Articular chondrocyte of knee joint (primary cell): ENCODE results near the gene SHE. TPM values are rescaled to one million over a fixed set of nuclear protein-coding genes. Genes with fewer than 3 reads are reported as not detected.

Source experiments
- total RNA-seq: library from RNA; depleted of rRNA; stranded (reverse); fragments of >200 nt; gene quantifications from 2 replicates; pipeline ENCODE4 v1.2.3, GENCODE V29; 2012

Gene SHE
- 2.7 and 4.8 TPM in 2 replicates for total RNA-seq

DNA sequence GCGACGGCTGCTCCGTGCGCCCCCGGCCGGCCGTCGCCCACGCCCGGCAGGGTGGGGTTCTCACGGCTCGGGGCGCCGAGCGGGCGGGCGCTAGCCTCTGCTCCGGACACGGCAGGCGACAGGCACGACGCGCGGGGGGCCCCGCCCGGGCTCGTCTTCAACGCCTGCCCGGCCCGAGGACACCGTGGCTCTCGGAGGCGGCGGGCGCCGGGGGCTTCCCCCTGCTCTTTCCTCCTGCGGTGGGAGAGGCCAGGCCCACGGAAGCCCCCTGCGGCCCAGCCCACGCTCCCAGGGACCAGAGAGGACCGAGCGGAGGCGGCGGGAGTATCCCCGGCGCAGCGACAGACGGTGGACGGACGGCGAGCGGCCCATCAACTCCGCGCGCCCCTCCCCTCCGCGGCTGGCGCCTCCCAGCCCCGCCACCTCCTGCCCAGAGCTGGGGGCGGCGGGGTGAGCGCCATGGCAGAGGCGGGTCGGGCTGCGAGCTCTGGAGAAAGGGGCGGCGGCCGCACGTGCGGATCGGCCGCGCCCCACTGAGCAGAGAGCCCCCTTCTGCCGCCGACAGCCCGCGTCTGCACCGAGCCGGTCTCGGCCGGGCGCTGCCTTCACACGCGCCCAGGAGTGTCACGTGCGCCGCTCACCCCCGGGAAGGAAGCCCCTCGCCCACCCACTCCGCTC lies at the start of gene SHE, which contains the start of gene TDRD10:
TSS of gene SHE (minus strand) at position 347 of the 678 bp plus-strand sequence. CDS start 386 bp downstream, outside the sequence.
TSS of gene TDRD10 (plus strand) at position 154 of the 678 bp plus-strand sequence. CDS start 4,685 bp downstream, outside the sequence.

Other genes starting within 250 kb of the SHE start
- gene HAX1, start 229.8 kb downstream of the SHE start, total RNA-seq = 117 and 124 TPM in 2 replicates
- 0.13 TPM in 1 of 2 replicates, not detected in the other for gene AQP10, start 181.3 kb downstream of the SHE start, total RNA-seq
- gene ATP8B2, start 176.9 kb downstream of the SHE start, total RNA-seq = 258 and 314 TPM in 2 replicates
- 6.3 and 10.2 TPM in 2 replicates for gene IL6R, start 97.1 kb downstream of the SHE start, total RNA-seq
- 0.13 and 0.54 TPM in 2 replicates for gene TDRD10, start 193 bp downstream of the SHE start, total RNA-seq
- gene UBE2Q1, start 56.2 kb upstream of the SHE start, total RNA-seq = 29.0 and 29.3 TPM in 2 replicates
- under 0.01 TPM in 2 replicates for gene CHRNB2, start 65.4 kb upstream of the SHE start, total RNA-seq
- 125 and 128 TPM in 2 replicates for gene ADAR, start 105.8 kb upstream of the SHE start, total RNA-seq